ENCODE data around the gene GLA.

The GLA gene

DNA sequence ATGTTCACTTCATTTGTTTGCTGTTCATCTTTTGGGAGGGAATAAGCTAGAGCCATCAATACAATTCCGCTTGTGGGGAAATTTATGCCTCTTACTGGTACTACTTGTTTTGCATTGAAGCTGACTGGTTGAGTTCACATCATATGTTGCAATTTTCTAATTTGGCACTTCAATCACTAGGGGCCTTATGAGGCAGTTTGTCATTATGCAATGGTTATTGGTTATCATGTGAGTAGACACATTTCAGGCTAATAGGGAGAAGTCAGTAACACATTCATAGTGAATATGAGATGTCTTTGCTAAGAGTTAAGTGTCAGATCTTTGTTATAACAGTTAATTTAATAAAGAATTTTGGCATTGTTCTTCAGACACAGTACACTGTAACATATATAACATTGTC, 11.9 kb downstream of the GLA start:
- no peak for DNase-seq

DNA sequence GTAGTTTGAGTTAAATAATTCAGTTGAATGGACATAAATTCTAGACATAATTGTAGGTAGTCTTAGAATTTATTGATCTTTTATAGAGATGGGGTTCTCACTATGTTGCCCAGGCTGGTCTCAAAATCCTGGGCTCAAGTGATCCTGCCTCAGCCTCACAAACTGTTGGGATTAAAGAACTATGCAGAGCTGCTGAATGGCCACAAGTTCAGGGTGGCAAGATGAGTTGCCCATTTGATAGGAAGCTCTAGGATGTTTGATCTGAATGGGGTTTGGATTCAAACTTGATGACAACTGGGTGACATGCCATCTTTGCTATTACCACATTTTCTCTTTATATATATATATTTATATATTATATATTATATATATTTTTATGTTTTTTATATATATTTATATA, 13.4 kb downstream of the GLA start:
- DNase-seq = no peak

DNA sequence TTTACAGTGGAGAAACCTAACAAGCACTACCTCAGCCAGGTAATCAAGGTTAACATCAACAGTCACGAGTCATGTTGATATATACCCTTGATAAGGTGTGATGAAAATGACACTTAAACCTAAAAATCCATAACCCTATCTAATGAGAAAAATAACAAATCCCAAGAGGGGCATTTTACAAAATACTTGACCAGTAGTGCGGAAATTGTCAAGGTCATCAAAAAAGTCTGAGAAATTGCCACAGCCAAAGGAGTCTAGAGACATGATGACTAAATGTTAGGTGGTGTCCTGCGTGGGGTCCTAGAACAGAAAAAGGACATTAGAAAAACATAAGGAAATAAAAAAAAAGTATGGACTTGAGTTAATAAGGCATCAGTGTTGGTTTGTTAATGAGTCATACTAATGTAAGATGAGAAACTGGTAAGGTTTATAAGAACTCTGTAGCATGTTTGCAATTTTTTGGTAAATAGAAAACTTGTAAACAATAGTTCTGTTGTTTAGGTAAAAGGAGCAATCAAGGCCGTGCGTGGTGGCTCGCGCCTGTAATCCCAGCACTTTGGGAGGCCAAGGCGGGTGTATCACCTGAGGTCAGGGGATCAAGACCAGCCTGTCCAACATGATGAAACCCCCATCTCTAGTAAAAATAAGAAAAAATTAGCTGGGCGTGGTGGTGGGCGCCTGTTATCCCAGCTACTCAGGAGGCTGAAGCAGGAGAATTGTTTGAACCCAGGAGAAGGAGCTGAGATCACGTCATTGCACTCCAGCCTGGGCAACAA, 14.0 kb downstream of the GLA start:
- DNase-seq = no peak

DNA sequence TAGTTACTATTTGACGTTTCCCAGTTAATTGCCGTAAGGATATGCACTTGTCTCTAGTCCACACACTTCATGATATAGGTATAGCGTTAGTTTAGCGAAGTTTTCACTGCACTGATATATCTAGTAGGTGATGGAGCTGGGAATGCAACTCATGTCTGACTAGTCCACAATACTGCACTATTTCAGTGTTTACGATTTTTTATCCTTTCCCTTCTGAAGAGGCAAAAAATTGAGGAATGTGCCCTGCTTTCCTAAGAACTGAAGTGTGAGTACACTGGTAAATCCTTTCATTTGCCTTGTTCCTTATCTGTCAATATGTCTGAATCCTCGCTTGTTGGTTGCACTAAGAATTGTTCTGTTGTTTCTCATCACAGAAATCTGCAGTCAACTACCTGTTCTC, 15.9 kb downstream of the GLA start:
- no peak for DNase-seq

DNA sequence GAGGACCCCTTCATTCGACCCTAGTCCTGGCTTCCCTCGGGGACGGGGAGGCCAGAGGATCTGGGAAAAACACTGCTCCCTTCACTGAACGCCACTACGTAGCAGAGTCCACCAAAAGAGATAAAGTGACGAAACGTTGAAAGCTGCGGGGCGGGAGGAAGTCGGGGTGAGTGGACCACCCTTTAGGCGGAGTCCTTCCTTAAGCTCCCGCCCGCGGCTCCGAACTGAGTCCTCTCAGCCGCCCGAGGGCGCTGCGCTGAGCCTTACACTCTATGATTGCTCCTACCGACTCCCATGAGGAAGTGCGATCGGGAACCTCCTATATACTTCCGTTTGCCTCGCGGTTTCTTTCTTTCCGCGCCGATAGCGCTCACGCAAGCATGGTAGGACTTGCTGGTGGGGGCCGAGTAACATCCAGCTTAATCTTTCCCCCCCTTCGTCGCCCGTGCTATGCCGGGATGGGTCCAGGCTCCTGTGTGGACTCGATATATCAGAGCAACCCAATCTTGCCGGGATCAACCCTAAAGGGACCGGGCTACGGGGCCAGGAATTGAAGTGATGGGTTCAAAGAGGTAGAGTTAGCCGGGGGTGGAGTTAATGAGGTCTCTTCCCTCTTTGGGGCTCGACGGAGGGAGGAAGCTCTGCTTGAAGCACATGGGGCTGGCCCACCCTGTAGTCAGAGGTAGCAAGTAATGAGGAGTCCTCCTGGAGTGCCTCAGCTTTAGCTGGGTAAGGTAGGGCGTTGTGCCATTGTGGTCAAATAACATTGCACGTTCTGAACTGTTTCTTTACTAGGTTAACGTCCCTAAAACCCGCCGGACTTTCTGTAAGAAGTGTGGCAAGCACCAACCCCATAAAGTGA, 16.8 kb downstream of the GLA start, which contains the start of gene RPL36A:
Gene RPL36A, plus strand, starts transcription at position 348 of the 862 bp plus-strand sequence. Its CDS starts 33 bp downstream, at position 381.
- DNase-seq = peak; percentile 63

DNA sequence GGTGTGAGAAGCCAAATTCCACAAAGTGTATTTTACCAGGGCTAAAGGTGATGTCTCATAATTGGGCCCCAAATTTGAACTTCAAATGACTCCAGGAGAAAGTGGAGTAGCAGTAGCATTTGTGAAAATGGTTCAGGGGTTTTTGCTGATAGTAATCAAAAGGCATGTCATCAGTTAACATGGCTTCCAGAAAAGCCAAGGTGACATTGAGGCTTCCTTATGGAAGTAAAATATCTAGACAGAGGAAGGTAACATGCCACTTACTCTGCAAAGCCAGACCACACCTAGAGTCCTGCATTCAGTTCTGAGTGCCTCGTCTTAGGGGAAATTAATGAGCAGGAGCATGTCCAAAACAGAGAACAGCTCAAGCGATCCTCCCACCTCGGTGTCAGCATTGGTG, 19.1 kb downstream of the GLA start:
- DNase-seq = no peak

DNA sequence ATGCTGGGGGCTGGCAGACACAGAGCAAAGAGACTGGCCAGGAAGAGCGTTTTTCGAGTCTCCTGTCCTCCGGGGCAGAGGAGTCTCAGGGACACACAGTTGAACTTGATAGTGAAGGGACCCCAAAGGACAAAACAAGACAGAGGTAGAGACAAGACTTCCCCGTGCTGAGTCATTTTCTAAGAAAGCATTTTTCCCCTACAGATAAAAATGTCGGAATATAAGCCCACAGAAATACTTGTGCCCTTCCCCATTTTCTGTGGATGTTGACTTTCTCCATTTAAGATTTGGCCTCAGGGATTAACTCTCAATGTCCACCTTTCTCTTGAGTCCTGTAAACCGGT, 21.2 kb downstream of the GLA start:
- DNase-seq = no peak

DNA sequence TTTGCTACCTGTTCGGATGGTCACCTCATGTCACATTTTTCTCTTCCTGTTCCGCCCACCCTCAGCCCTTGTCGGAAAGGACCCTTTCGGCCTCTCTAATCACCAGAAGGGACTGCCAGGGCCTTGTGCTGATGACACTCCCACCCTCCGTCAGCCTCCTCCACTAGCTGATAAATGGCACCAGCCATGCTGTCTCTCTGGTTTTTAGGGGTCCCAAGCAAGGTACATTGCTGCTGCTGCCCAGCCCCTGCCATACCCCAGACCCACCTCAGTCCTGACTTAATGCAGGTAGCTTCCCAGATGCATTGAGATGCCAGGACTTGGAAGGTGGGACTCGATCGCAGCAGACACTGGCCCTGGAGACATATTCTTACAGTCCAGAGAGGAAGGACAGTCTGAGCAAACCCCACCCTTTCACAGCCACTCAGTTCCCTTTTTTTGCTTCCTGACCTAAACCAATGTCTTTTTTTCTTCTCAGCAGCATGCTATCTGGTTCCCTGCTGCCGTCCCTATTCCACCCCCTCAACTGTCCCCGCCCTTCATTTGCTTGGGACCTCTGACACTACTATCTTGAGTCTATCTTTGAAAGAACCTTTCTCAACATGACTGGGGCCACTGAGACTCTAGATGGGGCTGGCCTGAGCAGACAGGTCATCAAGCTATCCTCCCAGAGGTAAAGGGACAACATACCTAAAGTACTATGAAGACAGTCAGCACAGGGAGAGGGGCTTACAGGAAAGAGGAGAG, 21.8 kb downstream of the GLA start, which contains the start of gene BTK:
Gene BTK, minus strand, starts transcription at position 397 of the 747 bp plus-strand sequence. CDS start 10,907 bp downstream, outside the sequence.
- DNase-seq = no peak

DNA sequence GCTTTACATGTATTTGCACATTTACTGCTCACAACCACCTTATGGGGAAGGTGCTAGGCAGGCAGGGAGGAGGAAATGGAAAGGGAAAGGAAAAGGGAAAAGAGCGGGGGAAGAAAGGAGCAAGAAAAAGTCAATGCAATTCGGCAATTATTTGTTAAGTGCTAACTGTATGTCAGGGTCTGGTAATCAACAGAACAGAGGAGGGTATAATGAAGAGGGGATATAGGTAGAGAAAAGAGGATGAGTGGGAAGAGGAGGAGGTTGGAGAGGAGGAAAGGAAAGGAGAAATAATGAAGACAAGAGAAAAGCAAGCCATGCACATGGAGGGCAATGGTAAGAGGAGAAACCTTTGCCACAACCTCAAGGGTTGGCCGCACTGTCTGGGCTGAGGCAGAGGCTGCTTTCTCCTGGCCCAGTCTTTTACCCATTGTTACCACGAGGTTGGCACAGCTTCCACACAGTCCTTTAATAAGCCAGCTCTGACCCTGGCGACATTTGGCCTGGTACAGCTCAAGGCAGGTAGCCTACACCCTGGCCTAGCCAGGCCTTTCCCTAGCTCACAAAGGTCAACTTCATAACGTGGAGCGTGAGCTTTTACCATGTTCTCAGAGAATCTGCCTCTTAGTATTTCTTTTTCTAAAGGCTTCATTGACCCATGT, 22.6 kb downstream of the GLA start:
- DNase-seq = no peak

DNA sequence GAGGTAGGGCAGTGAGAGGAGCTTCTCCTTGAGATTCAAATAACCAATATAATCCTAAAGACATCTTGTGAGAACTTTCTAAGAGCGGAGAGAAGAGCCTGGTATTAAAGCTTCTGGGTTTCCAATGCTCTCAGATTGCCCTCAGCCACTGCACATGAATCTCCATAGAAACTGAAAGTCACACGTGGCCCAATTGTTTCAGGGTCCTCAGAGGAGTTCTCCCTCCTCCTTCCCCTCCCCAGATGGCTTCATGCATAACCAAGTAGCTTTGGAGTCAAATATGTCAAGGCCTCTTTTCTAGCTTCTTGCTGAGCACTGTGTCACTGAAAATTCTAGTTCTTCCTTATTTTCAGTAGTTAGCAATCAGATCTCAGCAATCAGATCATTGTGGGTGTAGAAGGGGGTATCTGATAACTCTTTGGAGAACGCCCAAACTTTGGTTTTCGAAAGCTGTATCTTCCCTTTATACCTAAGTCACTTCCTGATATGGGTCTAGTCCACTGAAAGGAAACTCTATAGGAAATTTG, 24.0 kb downstream of the GLA start:
- DNase-seq = no peak

DNA sequence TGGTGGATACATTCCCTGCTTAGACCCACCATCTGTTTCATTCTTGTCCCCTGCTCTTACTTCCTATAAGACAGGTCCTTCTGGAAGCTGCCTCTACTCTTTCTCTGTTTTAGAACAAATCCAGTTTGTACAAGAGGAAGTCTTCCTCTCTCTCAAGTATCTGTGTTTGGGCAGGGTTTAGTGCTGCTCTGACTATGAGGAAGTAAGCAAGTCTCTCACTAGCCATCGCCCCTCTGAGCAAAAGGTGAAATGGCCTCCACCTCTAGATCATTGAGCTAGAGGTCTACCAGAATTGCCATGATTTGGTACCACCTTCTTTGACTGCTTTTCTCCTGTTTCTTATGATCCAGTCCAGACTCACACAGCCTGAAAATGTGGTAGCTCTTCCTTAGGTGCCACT, 30.2 kb downstream of the GLA start:
- no peak for DNase-seq

DNA sequence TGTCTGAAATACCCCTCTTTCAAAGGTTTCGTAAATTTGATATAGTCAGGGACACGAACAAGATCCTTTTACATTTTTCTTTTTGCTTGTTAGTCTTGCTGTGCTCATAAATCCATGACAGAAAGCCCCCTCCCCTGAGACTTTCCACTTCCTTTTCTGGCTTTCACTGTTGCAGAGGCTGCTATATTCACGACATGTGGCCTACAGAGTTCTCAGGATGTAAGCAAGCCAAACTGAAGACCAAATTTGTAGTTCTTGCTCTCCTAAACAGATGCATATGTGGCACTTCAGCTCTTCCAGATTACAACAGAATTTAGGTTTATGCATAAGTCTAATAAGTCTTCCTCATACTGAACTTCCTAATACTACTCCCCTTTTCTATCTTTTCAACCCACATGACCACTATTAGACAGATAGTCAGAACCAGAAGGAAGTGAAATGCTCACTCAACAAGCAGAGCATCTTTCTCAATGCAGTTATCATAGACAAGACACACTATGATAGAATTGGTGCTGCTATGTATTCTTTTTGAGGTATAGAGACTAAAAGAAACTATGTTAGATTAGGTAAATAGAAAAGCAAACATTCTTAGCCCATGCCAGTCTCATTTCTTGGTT, 36.7 kb downstream of the GLA start:
- DNase-seq = no peak

DNA sequence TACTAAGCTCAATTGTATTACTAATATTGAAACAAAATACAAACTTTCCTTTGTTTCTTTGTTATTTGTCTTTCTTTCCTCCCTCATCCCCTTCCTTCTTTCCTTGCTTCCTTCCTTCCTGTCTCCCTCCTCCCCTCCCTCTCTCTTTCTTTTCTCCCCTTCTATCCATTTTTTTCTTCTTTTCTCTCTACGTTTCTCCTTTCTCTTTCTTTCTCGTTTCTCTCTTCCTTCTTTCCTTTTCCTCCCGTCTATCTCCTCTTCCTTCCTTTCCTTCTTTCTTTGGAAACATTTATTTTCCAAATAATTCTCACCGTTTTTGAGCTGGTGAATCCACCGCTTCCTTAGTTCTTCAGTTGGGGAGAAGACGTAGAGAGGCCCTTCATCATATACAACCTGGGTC, 38.0 kb downstream of the GLA start:
- no peak for DNase-seq

DNA sequence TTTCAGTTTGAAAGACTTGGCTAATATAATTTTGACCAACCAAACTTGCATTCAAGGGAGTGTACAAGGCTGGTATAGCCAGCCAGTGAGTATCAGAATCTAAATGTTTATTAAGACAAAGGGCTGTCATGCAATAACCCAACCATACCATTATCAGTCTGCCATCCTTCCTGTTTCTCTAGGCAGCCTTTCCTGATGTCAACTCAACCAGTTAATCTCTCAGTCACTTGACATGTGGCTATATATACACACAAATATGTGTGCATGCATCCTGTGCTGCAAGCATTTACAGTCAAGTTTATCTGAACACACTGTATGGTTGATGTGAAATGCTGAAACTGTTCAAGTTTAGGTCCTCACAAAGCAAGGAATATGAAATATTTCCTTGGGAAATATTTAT, 38.9 kb downstream of the GLA start:
- no peak for DNase-seq

DNA sequence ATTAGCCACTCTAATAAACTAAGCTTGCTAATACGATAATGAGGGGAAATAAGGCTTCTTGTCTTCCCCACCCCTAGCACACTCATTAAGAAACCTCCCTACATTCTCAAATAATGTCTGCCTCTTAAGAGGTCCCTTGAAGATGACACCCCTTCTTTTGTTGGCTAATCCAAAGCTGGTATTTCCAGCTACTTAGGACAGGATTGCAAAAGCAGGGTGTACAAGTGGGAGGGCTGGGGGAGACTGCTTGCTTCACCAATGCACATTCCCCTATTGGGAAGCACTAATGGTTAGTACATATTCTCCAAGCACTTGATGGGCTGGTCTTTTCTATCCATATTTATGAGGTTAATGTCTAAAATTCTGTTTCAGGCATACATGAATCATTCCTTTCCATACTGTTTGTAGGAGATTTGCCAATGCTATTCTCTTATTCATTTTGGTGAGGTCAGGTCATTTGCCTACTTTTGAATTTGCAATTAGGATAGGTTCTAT, 42.4 kb downstream of the GLA start:
- DNase-seq = no peak

DNA sequence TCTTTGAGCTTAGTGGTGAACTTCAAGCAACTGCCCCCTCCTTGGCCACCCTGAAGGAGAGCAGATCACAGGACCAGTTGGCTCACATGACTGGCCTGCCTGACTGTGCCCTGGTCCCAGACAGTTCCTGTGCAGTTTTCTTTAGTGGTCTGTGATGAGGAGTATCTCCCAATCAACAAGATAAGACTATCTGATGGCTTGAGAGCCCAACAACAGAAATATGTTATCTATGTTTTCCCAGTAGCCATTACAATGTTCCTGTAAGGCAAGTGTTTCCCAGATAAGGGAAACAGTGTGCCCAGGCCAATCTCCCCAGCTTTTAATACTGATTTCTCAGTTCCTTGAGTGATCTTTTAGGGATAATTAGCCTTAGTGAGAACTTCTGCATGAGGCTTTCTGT, 45.0 kb downstream of the GLA start:
- DNase-seq = no peak

DNA sequence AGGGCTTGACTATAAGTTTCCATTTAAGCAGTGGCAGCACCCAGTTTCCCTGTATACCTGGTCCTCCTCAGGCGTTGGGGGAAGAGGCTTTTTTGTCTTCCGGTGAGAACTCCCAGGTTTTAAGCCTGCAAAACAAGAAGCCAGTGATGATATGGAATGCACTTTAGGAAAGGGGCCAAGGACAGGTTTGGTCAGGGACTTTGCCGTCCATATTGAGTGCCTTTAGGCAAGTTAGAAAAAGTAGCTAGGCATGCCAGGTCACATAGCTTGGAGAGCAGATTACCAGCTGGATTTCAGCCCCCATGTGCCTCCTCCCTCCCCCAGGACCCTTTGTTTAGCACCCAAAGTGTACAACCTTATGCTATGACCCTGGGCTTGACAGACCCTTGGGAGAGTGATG, 45.6 kb downstream of the GLA start:
- no peak for DNase-seq

DNA sequence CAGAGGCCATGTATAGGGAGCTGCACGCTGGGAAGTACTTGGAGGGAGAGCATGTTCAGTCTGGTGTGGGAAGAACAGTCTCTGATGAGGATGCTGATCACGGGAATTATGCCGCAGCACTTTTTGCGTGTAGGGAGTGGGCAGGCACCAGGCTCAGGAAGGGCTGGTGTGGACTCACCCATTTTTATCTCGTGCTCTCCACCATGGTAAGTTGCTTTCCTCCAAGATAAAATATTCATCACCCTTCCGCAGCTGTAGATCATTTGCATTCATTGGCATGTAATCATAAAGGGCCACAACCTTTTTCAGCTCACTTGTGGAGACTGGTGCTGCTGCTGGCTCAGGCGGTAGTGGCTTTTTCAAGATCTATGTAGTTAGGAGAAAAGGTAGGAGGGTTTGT, 47.3 kb downstream of the GLA start:
- no peak for DNase-seq

DNA sequence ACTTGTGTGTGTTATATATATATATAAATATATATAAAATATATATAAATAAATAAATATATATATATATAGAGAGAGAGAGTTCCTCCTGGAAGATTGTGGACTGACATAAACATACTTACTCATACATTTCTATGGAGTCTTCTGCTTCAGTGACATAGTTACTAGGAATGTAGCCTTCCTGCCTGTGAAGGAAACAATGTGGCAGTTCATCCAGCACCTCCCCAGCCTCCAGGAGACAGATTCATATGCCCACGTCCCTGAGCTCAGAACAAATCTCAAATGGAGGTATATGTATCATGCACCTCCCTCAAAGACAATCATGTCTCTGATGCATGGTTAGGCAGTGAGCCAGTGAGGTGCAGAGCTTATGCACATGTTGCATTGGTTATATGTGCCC, 47.8 kb downstream of the GLA start:
- DNase-seq = no peak

DNA sequence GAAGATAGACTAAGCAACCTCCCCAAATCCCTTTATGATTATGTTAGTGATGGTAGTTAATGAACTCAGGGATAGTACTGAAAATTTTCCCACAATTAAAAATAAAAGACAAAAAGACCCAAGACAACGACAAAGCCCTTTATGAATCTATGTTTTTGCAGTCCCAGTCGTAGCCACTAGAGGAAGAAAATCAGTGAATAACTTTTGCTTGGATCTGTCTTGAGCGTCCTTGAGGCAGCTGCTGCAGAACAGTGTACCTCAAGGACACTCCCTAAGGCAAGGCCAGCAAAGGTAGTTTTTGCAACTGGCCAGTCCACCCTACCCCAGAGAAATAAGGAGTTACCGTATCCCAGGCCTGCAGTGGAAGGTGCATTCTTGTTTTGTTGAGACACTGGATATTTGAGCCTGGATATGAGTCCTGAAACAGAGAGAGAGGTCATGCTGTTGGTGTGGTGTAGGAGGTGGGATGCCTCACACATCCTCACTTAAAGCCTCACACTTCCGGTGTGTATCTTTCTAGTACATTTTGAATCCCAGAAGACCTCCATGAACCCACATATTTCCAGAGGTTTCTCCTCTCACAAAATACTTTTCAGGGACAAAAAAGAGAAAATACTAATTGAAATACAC, 50.4 kb downstream of the GLA start:
- DNase-seq = no peak

DNA sequence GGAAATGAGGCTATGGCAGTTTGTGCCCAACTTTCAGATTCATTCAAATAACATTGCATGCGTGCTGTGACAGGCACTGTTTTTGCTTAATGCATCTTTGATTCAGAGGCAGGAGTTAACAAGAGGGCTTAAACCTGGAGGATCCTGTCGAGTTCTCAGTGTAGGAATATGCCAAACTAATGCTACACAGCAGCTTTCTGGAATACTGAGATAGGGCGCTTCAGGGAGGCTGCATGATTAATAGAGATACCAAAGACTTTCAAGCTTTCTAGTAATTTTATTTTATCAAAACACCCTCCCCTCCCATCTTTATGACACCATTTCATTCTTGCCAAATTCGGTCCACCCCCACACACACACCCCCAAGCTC, 58.5 kb downstream of the GLA start:
- no peak for DNase-seq

Measured in activated T-cell treated with anti-CD3 and anti-CD28 coated beads for 4 hours (primary cell).